OCI-M2 (cell line): ENCODE results near the gene MAPKBP1.

ENCODE experiments used
- DNase-seq: peaks from one replicate; lab custom pipeline; 2025; ENCODE audit not compliant: unreplicated experiment; lab: John Stamatoyannopoulos, UW

The MAPKBP1 gene

DNA sequence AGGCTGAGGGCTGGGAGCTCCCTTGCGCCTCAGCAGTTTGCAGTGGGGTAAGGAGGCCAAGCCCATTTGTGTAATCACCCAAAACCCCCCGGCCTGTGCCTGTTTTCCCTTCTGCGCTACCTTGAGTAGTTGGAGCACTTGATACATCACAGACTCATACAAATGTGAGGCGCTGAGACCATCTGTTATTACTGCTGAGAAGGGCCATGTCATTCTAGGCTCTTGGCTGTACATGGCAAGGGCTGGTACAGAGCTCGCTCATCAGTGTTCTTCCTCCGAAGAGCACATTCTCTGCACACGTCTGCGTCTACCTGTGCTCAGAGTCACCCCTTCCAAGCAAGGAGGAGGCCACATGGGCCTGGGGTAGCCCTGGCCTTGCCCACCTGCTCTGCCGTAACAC, 73.7 kb downstream of the MAPKBP1 start:
- no peak for DNase-seq

GRCh38 chr15:41848631-41849030, 74.3 kb downstream of the MAPKBP1 start:
- no peak for DNase-seq

GRCh38 chr15:41849204-41849603, 74.9 kb downstream of the MAPKBP1 start:
- no peak for DNase-seq

GRCh38 chr15:41849861-41850260, 75.6 kb downstream of the MAPKBP1 start:
- DNase-seq = no peak

- DNase-seq = no peak
Measured at GRCh38 chr15:41850482-41851166, 76.3 kb downstream of the MAPKBP1 start.

DNA sequence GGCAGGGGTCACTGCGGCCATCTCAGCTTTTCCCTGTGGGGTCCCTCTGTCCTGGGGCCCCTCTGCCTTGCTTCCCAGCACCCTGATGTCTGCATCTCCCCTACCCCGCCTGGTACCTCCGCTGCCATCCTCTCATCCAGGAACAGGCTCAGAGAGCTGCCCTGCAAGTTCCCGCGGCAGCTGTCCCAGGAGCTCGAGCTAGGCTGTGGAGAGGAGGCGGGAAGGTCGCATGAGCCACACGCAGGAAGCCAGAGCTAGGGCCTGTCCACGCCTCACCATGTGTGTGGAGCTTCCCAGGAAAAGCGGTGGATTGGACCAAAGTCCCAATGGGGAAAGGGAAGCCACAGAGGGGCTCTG, 76.9 kb downstream of the MAPKBP1 start:
- DNase-seq = no peak

GRCh38 chr15:41851755-41852370, 77.6 kb downstream of the MAPKBP1 start:
- no peak for DNase-seq

DNA sequence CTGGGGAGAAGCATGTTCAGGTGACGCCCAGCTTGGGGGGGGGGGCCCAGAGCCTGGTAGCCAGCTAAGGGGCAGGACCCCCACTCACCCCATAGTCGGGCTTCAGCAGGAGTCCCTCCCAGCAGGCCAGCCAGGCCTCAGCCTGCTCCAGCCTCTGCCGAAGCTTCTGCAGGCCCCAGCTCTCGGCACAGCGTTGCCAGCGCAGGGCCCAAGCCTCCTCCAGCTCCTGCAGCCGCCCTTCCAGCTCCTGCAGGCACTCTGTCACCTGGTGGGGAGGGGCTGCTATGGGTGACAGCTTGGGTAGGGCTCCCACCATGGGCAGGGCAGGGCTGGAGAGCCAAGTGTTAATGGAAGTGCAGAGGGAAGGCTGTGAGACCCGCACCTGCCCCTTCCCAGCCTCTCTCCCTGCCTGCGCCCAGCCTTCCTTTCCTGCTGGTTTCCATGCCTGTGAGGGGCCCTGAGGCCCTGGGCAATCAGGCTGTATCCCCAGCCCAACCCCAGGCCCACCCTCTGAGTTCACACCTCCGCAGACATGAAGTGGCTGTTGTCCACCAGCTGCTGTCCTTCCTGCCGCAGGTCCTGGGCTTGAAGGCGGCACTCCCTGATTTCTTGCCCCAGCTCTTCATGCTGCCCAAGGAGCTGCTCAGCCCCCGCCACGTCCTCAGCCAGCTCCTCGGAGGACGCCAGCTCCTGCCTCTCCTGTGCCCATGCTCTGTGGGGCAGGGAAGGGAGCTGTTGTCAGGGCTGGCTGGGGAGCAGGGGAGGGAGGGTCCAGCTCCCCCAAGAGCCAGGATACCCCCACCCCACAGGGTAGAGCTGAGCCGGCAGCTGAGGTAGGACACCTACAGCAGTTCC, 78.7 kb downstream of the MAPKBP1 start:
- DNase-seq = no peak

- no peak for DNase-seq
Measured at GRCh38 chr15:41853831-41854230, 79.5 kb downstream of the MAPKBP1 start.

- no peak for DNase-seq
Measured at GRCh38 chr15:41854443-41854842, 80.2 kb downstream of the MAPKBP1 start.

- no peak for DNase-seq
Measured at GRCh38 chr15:41855261-41855961, 81.1 kb downstream of the MAPKBP1 start.

DNA sequence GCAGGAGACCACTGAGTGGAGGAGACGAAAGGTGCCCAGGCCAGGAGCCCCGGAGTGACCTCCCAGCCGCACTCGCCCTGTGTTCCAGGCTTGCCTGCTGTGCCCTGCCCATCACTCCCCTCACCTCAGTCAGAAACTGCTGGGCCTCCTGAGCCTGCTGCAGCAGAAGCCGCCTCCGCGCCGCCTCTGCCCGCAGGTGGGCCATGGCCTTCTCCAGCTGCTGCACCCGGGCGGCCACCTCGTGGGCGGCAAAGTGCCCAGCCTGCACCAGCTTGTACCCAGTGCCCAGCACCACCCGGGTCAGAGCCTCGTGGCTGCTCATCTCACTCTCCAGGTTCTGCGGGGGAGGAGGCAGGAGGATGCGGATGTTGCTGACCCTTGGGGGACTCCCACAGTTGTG, 82.0 kb downstream of the MAPKBP1 start:
- DNase-seq = no peak

- no peak for DNase-seq
Measured at GRCh38 chr15:41856716-41857115, 82.4 kb downstream of the MAPKBP1 start.

DNA sequence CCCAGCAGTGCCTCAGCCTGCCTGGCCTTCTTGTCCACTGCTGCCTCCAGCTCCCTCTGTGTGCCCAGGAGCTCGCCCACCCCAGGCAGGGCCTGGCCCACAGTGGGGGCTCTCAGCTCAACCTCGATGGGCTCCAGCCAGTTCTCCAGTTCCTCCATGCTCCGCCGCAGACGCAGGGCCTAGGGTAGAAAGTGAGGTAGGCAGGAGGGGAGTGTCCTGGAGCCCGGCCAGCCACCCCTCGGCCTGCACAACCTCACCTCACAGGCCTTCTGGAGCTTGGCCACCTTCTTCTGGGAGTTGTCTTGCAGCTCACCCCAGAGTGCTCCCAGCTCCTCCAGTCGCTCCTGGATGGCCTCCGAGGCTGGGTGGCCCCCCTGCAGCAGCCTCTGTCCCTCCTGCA, 83.0 kb downstream of the MAPKBP1 start:
- DNase-seq = no peak

DNA sequence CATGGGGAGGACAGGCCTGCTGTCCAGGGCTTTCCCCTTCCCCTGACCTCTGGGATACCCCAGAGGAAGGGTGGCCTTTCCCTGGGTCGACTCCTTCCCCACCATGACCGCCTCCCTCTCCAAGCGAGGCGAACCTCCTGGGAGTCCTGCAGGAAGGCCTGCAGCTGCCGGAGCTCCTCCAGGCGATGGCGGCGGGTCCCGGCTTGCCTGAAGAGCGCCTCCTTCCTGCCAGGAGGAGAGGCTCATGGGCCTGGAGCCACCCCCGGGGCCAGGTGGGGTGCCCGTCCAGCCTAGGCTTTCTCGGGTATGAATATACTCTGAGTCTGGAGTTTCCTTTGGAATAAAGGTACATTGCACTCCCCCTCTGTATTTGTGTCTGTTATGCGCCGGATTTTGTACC, 84.5 kb downstream of the MAPKBP1 start:
- DNase-seq = no peak

GRCh38 chr15:41860049-41860828, 86.0 kb downstream of the MAPKBP1 start:
- no peak for DNase-seq

DNA sequence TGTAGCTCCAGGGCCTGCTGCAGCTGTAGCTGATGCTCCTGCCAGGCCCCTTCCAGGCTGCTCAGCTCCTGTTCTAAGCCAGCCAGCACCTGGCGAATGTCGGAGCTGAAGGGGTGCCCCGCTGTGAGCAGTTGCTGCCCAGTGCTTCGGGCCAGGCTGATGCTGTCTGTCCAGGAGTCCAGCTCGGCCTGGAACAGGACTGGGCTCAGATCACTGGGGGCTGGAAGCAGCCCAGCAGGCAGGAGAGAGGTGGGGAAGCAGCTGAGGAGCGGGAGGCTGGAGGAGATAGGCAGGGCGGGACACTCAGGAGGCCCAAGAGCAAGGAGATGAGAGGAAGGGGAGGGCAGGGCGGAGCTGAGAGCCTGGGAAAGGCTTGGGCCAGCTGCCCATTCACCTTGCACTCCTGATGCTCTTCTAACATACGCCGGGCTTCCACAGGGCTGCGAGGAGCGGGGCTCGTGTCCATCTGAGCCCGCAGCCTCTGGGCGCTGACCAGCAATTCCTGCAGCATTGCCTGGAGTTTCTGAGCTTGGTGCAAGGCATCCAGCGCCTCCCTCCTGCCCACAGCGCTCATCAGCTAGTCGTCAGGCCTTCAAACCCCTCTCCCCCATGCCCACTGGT, 87.6 kb downstream of the MAPKBP1 start:
- DNase-seq = no peak

DNA sequence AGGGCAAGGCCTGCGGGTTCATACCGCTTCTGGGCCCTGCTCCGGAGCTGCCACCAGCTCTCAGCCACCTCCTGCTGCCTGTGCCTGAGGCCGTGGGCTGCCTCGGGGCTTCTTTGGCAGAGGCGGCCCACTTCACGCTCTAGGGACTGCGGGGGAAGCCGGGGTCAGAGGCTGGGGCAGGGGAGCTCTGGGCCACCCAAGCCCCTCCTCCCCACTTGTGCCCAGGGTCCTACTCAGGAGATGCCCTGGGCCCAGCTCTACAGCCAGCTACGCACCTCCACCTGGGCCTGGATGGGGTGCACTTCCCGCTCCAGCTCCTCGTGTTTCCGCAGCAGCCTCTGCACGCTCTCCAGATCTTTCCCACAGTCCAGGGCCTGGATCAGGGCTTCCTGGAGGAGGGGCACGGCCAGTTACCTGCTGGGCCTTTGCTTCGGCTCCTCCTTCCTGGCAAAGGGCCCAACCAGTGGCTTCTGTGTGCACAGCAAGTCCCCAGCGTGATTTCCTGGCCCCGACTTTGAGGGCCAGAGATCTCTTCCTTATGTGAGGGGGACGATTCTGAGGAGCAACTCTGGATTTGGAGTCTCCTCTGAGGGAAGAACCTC, 88.3 kb downstream of the MAPKBP1 start:
- no peak for DNase-seq

DNA sequence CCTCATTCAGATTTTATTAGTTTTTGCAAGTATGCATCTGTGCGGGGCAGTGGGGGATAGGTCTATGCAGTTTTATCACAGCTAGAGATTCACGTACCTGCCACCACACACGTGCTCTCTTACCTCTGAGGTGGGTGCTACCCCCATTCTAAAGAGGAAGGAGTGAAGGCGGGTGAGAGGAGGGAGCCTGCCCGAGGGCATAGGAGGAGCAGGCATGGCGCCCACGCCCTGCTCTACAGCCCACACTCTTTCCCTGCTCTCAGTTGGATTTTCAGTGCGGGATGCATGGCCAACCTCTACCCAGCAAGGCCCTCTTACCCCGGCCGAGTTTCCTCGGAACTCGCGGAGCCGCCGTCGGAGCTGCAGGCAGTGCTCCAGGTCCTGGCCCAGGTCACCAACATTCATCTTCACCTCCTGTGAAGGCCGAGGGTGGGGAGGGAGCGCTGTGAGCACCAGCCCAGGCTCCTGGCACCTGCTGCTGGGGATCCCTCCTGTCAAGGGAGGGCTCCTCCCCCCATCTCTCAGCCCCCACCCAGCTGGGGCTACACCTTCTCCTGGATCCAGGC, 91.3 kb downstream of the MAPKBP1 start:
- no peak for DNase-seq

DNA sequence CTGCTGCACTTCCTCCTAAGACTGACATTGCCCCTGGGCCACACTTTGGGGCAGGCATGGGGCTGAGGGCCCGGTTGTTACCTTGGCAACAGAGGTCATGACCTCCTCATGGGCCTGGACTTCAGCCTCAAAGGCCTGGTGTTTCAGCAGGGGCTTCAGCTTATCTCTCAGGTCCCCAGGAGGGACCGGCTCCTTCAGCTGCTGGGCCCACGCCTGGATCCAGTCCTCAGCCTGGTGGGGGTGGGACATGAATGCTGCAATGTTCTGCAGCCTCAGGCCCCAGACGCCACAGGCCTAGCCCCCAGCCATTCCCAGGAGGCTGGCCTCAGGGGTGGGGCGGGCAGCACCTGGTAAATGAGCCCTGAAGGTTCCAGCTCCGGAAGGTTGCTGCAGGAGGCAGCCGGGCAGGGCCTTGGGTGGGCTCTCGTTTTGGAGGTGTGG, 92.0 kb downstream of the MAPKBP1 start:
- no peak for DNase-seq
